GM19023 (cell line): ENCODE data around the gene CPEB2.

Experiments
- ATAC-seq: cut with Tn5 transposase; IDR thresholded peaks from one replicate; pipeline ENCODE4 v1.9.1; 2021; ENCODE audit warnings: mild to moderate bottlenecking, moderate library complexity; ENCODE audit not compliant: unreplicated experiment

The CPEB2 gene

DNA sequence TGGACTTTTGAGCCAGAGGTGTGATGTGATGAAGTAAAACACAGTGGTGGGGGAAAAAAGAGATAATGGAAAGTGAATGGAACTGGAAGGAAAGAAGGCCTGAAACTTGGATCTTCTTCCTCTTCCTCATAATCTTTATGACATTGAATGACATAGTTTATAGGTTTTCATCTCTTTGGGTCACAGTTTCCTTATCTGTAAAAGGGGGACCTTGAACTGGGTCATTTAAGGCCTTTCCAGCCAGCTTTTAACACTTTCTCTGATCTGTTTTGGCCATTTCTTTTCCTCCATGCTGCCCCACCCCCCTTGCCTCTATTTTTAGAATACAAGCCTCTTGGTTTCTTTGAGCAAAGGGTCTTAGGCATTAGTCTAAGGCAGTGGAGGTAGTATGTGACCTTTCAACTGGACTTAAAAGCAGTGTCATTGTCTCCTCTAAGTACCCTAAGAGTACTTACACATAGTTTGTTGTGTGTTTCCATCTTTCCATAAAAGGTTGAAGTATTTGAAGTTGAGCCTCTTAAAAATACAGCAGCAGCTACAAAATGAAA lies 7.8 kb downstream of the CPEB2 start:
- no peak for ATAC-seq

DNA sequence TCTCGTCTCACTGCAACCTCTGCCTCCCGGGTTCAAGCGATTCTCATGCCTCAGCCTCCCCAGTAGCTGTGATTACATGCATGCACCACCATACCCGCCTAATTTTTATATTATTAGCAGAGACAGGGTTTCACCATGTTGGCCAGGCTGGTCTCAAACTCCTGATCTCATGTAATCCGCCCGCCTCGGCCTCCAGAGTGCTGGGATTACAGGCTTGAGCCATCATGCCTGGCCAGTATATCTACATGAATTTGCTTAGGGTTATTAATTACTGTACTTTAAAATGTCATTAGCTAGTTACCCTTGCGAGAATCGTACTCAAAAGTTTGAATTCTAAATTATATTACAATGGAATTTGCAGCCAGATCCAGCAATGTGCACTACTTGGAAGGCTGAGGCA lies 8.9 kb downstream of the CPEB2 start:
- ATAC-seq, result no peak

DNA sequence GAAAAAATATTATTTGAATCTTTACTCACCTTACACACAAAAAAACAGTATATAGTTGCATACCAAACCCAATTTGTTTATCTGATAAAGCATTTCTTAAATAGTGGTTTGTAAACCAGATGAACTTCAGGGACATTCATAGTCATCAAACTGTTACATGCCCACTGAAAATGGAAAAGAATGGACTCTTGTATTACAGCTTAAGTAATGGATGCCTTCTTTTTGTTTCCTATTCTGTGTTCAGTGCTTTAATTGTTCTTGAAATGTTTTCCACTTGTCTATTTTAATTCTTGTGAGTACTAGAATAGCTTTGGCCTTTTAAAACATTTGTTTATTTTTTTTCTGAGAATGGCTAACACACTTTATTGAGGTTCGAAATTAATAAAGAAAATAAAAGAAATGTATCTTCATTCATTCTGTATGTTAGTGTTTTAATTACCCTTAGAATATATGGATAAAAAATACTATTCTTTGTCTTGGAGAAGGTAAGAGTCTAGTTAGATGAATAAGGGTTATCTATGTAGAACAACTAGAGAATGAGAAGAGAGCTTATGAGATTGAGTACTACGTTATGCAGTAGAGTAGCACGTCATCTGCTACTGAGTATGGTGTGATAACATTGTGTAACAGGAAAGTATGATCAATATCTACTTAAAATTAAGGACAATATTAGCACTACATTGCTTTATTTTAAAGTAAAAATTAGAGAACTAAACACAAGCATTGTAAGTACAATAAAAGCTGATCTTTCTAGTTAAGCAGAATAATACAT lies 9.9 kb downstream of the CPEB2 start:
- no peak for ATAC-seq

DNA sequence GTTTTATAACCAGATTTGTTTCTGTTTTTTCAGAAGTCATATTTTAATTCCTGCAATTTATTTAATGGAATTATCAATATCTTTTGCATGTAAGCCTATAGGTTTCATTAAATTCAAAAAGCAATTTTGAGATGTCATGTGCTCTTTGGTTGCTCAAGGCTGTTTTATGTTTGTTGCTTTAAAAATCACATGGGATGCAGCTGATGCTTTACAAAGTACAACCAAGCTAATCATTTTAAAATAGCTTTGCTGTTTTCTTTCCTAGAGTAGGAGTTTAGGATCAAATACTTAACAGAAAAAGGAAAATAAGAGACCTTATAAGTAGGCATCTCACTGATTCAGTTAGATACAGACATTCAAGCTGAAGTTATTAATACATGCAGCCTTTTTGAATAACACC lies 11.3 kb downstream of the CPEB2 start:
- no peak for ATAC-seq

DNA sequence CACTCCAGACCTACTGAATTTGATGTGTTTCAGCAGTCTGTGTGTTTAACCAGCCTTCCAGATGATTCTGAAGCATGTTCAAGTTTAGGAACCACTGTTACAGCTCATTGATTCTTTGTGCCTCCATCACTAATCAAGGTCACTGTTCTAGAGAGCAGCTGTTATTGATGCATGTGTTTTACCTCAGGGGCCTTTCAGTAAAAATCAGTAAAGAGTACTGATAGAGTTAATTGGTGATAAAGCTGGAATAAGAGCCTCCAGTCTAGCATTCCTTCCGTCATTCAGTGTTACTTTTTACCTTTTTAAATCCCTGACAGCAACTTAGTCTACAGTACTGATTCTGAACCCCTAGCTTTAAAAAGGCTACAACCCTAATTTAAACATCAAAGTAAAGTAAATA lies 12.9 kb downstream of the CPEB2 start:
- ATAC-seq, result no peak

DNA sequence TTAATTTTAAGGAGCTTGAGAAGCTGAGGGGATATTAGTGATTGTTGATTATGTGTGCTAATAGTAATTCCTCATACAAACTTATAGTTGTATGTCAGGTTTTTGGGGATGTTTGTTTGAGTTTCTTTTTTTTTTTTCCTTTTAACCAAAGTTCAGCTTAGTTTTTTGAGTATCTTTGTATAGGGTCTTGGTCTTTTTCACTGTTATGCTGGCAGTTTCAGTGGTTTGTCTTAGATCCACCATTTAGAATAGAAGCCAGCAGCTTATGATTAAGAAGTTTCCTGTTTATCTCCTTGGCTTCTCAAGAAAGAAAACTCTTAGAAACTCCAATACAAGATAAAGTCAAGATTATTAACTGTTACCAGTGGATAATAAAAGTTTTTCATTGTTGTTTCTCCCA lies 16.1 kb downstream of the CPEB2 start:
- ATAC-seq, result no peak

DNA sequence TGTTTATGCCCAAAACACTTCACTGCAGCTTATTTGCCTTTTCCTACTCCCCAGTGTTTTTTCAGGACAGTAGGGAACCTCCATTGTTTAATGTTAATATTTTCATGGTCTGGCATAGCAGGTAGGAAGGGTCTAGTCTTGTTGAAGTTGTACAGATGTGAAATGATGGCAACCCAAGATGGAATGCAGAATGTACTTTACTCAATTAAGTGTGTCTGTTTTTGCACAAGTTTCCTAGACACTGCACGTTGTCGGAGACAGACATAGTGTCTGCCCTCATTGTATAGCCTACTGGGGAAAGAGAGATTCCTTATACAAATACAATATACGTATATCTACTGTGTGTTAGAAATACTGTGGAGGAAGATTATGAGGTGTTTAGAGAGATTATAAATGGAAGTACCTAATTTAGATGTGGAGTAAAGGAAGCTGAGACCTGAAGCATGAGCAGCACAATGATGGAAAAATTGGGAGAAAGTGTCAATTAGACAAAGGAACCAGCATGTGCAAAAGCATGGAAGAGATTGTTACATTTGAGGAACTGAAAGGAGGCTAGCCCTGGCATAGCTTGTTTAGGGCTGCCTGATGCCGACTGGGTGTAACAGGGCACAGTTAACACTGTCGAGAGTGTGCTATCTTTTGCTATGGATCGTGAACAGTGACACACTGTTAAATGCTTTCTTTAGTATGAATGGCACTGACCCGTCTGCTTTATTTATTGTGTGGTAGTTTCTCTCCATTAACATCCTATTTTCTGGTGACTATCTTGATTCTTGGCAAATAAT lies 18.4 kb downstream of the CPEB2 start:
- no peak for ATAC-seq

DNA sequence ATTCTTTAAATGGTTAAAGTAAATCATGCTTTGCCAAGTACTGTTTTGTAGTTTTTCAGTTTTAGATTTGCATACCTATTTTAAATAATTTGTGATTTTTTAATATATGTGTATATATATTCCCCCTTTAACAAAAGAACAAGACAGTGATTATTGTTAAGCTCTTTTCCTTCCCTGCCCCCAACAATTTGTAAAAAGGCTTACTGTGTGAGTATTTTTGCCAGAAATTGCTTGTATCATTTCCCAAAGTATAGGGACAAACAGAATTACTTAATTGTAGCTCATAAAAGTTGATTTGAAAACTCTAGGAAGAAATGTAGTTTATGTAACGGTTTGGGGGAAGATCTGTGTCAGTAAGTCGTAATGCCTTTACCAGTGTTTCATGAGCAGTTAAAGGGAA lies 19.0 kb downstream of the CPEB2 start:
- ATAC-seq, result no peak

DNA sequence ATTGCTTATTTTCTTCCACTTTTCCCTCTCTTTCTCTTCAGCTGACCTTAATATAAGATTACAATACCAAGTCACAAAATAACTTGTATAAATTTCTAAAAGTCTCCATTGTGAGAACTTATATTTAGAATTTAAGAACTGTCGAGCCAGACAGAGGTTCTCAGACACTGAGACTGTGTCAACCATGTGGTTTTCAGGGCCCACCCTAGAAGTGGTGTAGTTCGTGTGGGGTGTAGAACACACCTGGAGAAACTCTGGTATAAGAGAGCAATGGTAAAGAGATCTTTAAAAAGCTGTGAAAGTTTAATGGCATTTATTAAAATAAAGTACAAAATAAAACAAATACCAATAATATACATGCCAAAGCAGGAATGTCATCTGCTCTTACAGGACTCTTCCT lies 19.7 kb downstream of the CPEB2 start:
- no peak for ATAC-seq

DNA sequence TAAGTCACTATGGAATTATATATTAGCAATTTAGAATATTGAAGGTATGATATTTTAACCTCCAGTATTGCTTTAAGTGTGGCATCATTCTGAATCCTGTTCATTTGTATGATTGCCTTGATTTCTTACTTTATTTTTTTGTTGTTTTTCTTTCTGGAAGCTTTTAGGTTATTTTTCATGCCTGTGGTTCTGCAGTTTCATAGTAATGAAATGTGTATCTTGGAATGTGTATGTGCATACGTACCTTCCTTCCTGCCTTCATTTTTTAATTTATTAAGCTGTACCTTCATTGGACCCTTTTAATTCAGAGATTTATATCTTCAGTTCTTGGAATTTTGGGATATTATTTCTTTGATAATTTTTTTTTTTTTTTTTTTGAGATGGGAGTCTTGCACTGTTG lies 22.1 kb downstream of the CPEB2 start:
- no peak for ATAC-seq

DNA sequence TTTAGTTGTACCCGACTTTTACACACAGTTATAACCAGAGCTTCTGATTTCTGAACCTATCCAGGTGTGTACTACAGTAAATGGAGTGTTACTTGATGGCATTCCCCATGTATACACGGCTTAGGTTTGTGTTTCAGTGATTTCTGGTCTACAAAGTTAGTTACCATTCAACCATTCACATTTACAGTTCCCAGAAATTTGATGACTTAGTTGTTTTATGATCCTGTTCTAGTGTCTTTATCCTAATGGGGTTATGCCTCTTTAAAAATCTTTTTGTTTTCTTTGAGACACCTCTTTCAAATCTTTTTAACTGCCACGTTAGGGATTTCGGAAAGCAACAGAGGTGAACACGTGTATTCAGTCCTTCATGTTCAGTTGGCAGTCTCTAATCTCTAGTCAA lies 23.4 kb downstream of the CPEB2 start:
- ATAC-seq, result no peak

DNA sequence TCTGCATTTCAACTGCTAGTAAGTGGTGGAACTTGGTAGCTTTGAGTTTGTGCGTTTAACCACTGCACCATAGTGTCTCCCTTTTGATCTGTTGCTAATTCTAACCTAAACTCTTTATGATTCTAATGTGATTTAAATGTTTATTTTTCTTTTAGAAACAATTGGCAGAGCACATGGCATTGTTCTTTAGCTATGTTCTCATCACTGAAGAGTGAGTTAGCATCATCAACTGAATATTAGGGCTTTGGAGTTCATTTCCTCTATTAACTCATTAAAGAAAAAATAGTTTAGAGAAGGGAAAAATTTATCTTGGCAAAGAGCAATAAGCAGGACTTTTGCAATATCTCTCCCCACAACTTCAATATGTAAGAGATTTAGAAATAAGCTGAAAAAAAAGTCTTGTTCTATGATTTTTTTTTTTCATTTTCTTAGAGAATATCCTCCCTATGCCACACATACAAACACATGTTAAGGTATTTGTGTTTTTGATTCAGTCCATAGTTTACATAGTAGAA lies 25.7 kb downstream of the CPEB2 start:
- ATAC-seq, result no peak

DNA sequence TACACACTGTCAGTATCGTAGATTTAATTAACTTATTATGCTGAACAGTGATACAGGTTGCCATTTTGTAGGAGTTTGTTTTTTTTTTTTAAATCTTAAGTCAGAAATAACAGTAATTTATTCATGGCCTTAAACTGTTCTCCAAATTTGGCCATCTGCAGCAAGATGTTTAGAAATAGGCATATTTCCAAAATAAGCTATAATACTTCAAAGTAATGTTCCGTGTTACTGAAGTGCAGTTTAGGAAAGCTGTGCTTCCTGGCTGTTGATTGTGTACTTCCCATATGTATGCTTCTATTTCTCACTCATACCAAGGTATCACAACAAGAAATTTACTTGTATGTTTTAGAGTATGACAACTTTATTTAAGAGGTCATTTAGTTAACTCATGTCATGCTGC lies 28.9 kb downstream of the CPEB2 start:
- no peak for ATAC-seq

DNA sequence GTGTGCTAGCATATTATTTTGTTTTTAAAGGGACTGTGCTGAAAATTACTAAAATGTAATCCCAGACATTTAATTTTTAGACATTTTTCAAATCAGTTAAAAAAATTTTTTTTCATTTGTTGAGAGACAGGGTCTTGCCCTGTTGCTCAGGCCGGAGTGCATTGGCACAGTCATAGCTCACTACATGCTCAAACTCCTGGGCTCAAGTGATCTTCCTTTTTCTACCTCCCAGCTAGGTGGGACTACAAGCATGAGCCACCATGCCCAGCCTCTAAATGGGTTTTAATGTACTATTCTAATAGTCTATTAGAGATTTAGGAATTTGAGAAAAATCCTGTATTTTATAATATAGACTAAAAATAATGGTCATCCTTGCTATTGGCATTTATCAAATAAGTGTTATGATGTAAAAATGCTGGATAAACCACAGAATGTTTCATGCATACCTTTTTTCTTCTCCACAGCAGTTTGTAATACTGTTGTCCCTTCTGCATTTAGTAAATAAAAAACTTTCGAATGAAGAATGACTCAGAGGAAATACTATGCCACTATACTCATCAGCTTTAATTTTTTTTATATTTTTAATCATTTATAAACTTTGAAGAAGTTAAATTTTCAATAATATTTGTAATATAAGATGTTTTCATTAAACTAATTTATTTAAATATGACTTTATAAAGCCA lies 29.9 kb downstream of the CPEB2 start:
- ATAC-seq, result no peak

DNA sequence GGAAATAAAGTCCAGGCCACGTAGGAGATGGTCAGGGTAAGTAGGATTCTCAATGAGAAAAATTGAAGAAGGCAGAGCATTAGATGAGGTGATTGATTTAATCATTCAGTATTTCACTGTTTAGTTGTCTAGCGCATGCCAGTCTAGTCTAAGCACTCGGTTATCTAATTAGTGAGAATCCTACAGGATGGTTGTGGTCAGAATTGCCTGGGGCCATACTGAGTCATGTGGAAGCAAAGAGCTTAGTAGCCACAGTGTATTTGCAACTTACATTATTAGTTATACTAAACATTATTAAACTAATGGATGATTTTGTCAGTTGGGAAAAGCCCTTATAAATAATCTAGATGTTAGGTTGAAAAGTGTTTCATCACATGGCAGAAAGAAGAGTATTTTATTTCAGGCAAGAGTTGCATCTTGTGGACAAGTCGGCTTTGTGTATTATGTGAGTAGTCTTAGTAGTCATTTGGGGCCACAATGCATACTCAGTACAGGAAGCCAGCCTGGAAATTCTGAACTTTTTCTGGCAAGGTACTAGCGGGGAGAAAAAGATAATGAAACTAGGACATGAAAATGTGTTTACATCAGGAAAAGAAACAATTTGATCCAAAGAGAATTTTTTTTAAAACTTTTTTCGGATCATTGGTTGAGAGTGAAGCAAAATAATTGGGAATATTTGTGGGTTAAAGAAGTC lies 31.9 kb downstream of the CPEB2 start:
- ATAC-seq, result no peak

DNA sequence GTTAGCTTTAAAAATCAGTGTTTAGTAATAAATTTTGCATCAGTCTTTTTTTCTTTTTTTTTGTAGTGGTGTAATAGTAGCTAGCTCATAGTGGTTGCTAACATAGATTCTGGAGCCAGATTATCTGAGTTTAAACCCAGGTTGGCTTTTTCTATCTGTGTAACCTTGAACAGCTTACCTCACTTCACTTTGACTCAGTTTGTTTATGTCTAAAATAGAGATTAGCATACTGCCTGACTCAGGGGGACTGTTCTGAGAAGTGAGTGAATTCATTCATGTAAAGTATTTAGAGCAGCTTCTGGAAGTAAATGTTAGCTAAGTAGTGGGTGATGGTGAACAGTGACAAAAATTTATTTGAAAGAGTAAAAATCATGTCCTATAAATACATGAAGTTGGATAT lies 32.9 kb downstream of the CPEB2 start:
- ATAC-seq, result no peak

DNA sequence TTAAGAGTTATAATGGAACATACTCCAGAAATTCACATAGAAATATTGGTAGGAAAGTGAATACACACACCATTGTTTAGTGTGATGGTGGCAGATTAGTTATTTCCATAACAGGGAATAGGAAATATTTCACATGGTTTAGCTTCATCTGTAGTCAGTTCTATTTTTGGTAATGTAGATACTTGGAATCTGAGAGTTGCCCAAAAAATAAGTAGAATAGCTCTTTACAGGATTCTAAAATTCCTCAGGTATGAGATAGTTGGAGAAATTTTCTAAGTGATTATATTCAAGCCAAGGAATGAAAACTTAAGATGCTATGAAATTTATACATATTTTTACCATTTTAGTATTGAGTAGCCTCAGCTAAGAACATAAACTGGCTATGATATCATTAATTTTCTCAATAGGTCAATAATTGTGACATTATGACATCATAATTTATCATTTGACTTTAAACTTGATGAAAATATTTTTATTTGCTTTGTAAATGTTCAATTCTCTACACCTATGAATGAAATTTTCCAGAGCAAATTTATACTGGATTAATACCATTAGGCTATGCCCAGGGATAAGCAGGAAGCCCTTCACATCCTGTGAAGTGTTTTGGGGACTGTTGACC lies 35.8 kb downstream of the CPEB2 start:
- ATAC-seq, result no peak

DNA sequence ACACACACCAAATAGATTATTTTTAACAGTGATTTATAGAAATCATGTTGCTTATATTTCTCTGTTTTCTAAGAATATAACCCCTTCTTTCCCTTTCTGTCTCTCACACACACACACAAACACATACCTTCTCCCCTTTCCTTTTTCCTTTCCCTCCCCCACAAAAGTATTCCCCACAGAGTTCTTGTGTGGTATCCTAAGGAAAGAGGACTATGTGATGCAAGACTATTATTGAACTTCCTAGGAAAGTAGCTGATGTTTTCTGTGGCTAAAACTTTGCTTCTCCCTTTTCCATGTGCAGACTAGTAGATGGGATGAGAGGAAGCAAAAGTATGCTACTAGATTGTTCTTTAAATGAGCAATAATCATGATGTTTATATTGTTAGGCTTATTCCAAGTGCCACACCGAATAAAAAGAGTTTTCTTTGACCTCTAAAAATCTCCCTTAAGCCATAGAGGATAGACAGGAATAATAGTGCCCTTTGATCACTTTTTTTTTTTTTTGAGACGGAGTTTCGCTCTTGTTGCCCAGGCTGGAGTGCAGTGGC lies 38.7 kb downstream of the CPEB2 start:
- no peak for ATAC-seq

DNA sequence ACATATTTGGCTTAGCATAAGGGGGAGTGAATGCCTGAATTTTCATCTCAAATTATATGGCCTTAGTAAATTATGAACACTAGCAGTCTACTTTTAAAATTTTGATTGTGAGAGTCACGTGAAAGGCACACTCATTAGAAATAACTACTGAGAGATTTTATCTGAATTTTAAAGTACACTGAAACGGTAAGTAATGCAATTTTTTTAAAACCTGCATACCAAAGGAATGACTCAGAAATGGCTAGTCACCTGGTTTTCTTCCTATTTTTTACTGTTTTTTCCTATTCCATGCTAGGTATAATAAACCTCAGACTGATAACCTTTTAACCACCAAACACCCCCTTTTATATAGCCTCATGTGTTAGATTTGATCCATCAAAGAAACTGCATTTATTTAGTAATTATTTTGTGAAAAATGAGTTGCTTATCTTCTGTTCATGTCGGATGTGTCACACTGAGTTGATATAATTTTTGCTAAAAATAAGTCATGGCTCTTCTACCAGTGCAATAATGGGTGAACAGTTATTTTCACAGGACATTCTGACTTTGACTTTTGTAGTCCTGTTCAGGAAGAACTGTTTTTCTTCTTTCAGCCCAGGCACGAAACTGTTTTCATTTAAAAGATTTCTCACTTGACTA lies 40.4 kb downstream of the CPEB2 start:
- ATAC-seq, result no peak

DNA sequence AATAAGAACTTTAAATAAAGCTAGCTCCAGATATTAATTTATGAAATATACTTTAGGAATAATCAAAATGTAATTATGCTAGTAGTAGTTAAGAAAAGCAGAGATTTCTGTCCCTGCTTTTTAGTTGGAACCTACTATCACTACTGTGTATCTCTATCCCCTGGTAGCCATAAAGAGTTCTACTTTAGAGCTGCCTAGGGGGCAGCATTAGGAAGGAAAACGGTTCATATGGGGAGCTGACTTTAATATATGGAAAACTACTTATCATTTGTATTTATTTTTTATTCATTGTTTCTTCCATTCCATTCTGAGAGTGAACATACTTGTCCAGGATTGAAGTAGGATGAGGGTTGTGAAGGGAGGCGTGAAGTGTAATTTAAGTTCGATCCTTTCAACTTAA lies 40.9 kb downstream of the CPEB2 start:
- no peak for ATAC-seq
